Skin epidermis (tissue), 12 donors: Measurements from ENCODE around the gene ZNF358.

ENCODE experiments used
- H3K27ac ChIP-seq, 21 experiments: fragments of 200-600 bp; sonication (generic) in 11 of 21; one replicate each; pipeline ENCODE4 v1.5.0; 2020; ENCODE audit warnings: mild to moderate bottlenecking in 3 of 21, inconsistent platforms in 2 of 21, moderate library complexity in 2 of 21
- H3K4me3 ChIP-seq, 7 experiments: fragments of 200-600 bp; sonication (generic) in 2 of 7; one replicate each; pipeline ENCODE4 v1.5.0; 2020; ENCODE audit warnings: inconsistent platforms in 2 of 7, mild to moderate bottlenecking in 2 of 7, moderate library complexity in 1 of 7

ZNF358 gene

GRCh38 chr19:7550169-7550770 lies 34.4 kb downstream of the ZNF358 start:
- Histone ChIP-seq H3K27ac (no peak overlapping the region), H3K4me3 (no peak overlapping the region)

GRCh38 chr19:7550987-7551761 lies 35.3 kb downstream of the ZNF358 start:
- H3K4me3 ChIP-seq, result peak overlapping the region in 1 of 7 experiments; percentile 5
- no peak overlapping the region for H3K27ac ChIP-seq

- Histone ChIP-seq H3K27ac (no peak overlapping the region), H3K4me3 (no peak overlapping the region)
Measured at GRCh38 chr19:7552781-7553180, 36.9 kb downstream of the ZNF358 start.

GRCh38 chr19:7554565-7554964 lies 38.7 kb downstream of the ZNF358 start:
- no peak overlapping the region for H3K27ac ChIP-seq
- no peak overlapping the region for H3K4me3 ChIP-seq

GRCh38 chr19:7554990-7555864 lies 39.3 kb downstream of the ZNF358 start:
- H3K27ac ChIP-seq, result no peak overlapping the region
- no peak overlapping the region for H3K4me3 ChIP-seq

GRCh38 chr19:7556696-7557315 lies 40.9 kb downstream of the ZNF358 start:
- H3K27ac ChIP-seq, result no peak overlapping the region
- H3K4me3 ChIP-seq, result no peak overlapping the region

GRCh38 chr19:7558667-7559066 lies 42.8 kb downstream of the ZNF358 start:
- H3K4me3 ChIP-seq, result no peak overlapping the region
- H3K27ac ChIP-seq, result no peak overlapping the region

GRCh38 chr19:7559102-7559501 lies 43.2 kb downstream of the ZNF358 start:
- Histone ChIP-seq H3K4me3 (no peak overlapping the region), H3K27ac (no peak overlapping the region)

GRCh38 chr19:7560255-7560654 lies 44.4 kb downstream of the ZNF358 start:
- no peak overlapping the region for H3K27ac ChIP-seq
- no peak overlapping the region for H3K4me3 ChIP-seq

- Histone ChIP-seq H3K4me3 (no peak overlapping the region), H3K27ac (no peak overlapping the region)
Measured at GRCh38 chr19:7561325-7561724, 45.4 kb downstream of the ZNF358 start.

- Histone ChIP-seq H3K4me3 (no peak overlapping the region), H3K27ac (no peak overlapping the region)
Measured at GRCh38 chr19:7562646-7563393, 46.9 kb downstream of the ZNF358 start.

GRCh38 chr19:7564866-7565265 lies 49.0 kb downstream of the ZNF358 start:
- no peak overlapping the region for H3K4me3 ChIP-seq
- H3K27ac ChIP-seq, result no peak overlapping the region

- H3K4me3 ChIP-seq, result no peak overlapping the region
- H3K27ac ChIP-seq, result no peak overlapping the region
Measured at GRCh38 chr19:7565332-7565731, 49.4 kb downstream of the ZNF358 start.
